Breast epithelium (tissue), 3 donors: ENCODE results near the gene NHLRC2.

Source experiments
- CTCF ChIP-seq, 3 donors: fragments of 450-650 bp; IDR thresholded peaks; one replicate each; pipeline ENCODE4 v1.5.1; 2016 to 2017; ENCODE audit warnings: antibody characterized with exemption in 3 of 3, mild to moderate bottlenecking in 3 of 3, moderate library complexity in 3 of 3
- POLR2A ChIP-seq: fragments of 450-650 bp; IDR thresholded peaks from one replicate; pipeline ENCODE4 v1.6.1; 2016; ENCODE audit warnings: antibody characterized with exemption, mild to moderate bottlenecking, moderate library complexity
- POLR2AphosphoS5 ChIP-seq, 3 donors: sonication (generic); formaldehyde crosslinking; IDR thresholded peaks; one replicate each; pipeline ENCODE4 v1.6.1; 2017; ENCODE audit warnings: antibody characterized with exemption in 3 of 3

DNA sequence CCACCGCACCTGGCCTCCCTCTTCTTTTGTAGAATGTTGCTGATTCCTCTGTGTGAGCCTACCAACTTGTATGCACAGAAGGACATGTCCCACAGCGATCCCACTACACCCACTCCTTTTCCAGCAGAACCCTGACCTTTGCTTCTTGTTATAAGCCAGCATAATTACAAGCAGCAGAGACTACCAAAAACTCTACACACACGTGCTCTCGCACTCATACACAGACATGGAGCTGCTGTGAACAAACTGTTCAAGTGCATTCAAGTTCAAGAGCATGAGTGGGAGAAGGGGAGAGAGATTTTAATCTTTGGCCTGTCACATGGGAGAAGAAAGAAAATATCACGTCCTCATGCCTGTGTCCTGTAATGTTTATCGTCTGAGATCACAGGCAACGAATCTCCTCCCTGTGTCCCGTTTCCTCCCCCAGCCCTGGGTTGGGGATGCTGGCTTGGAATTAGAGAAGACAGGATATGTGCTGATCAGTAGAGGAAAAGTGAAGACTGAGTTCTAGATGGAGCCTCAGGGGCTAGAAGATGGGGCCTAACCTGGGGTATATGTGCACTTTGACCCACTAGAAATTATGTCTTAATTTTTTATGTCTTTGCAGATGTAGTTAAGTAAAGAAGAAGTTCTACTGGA, 79.6 kb downstream of the NHLRC2 start:
- TF ChIP-seq CTCF (IDR thresholded peaks at IDR 0.05) (no peak), POLR2AphosphoS5 (IDR thresholded peaks at IDR 0.05) (no peak), POLR2A (no peak)
